ENCODE results near the gene EPHA8.

DNA sequence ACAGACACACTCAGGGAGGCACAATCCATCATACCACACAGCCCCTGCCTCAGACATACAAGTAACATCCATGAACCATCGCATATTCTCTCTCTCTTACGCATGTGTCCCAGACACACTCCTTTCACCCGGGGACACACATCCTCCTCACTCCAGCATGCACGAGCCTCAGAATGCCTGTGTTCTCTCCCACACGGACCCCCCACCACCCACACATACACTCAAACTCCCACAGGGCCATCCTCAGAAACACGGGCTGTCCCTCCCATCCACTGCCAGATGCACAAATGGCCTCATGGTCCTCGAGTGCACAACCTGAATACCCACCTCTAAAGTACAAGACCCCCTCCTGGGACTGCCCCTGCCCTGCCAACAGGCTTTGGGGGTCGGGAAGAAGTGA, 78.0 kb downstream of the EPHA8 start:
- no peak for TF ChIP-seq POLR2A (IDR thresholded peaks at IDR 0.05)
- TF ChIP-seq, protein P1, sequence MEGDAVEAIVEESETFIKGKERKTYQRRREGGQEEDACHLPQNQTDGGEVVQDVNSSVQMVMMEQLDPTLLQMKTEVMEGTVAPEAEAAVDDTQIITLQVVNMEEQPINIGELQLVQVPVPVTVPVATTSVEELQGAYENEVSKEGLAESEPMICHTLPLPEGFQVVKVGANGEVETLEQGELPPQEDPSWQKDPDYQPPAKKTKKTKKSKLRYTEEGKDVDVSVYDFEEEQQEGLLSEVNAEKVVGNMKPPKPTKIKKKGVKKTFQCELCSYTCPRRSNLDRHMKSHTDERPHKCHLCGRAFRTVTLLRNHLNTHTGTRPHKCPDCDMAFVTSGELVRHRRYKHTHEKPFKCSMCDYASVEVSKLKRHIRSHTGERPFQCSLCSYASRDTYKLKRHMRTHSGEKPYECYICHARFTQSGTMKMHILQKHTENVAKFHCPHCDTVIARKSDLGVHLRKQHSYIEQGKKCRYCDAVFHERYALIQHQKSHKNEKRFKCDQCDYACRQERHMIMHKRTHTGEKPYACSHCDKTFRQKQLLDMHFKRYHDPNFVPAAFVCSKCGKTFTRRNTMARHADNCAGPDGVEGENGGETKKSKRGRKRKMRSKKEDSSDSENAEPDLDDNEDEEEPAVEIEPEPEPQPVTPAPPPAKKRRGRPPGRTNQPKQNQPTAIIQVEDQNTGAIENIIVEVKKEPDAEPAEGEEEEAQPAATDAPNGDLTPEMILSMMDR (IDR thresholded peaks at IDR 0.05) = no peak

Measured in adrenal gland (tissue), 5 donors.